Measurements from ENCODE around the gene CSN1S1. TPM values are rescaled to one million over a fixed set of nuclear protein-coding genes. Genes with fewer than 3 reads are reported as not detected.
A peak's percentile ranks its signal among the peaks of the same experiment; 100 is the strongest.

CSN1S1 gene
- total RNA-seq, 1 donor from 2014 or later: not detected

DNA sequence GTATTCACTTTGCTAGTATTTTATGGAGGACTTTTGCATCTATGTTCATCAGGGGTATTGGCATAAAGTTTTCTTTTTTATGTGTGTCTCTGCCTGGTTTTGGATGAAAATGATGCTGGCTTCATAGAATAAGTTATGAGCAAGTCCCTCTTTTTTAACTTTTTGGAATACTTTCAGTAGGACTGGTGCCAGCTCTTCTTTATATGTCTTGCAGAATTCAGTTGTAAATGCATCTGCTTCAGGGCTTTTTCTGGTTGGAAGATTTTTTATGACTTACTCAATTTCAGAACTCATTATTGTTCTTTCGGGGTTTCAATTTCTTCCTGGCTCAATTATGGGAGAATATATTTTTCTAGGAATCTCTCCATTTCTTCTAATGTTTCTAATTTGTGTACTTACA lies 43.8 kb downstream of the CSN1S1 start:
- peaks cover 2% of the 10 kb centered on the region for H3K27me3 ChIP-seq (ENCODE audit: control insufficient read depth, insufficient read depth, low read length)
- TF ChIP-seq, protein P1, sequence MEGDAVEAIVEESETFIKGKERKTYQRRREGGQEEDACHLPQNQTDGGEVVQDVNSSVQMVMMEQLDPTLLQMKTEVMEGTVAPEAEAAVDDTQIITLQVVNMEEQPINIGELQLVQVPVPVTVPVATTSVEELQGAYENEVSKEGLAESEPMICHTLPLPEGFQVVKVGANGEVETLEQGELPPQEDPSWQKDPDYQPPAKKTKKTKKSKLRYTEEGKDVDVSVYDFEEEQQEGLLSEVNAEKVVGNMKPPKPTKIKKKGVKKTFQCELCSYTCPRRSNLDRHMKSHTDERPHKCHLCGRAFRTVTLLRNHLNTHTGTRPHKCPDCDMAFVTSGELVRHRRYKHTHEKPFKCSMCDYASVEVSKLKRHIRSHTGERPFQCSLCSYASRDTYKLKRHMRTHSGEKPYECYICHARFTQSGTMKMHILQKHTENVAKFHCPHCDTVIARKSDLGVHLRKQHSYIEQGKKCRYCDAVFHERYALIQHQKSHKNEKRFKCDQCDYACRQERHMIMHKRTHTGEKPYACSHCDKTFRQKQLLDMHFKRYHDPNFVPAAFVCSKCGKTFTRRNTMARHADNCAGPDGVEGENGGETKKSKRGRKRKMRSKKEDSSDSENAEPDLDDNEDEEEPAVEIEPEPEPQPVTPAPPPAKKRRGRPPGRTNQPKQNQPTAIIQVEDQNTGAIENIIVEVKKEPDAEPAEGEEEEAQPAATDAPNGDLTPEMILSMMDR (IDR thresholded peaks at IDR 0.05; ENCODE audit: insufficient read depth, low read length, severe bottlenecking): no peak
- FAIRE-seq (no peak), DNase-seq (ENCODE audit: low read depth) (no peak)
- no peak overlapping the region for H3K4me3 ChIP-seq (ENCODE audit: low read depth, low read length)
- no peaks in the 10 kb centered on the region for H3K36me3 ChIP-seq (ENCODE audit: control insufficient read depth, insufficient read depth, low read length)

DNA sequence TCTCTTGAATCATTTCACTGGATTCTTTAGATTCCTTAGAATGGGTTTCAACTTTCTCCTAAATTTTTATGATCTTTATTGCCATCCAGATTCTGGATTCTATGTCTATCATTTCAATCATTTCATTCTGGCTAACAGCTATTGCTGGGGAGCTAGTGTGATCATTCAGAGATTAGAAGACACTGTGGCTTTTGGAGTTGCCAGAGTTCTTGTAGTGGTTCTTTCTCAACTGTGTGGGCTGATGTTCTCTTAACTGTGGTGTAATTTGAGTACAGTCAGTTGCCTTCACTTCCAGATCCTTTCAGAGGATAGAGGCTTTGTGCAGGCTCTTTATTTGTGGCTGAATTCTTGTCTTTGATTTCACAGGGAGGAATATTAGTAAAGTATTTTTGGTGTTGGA lies 46.7 kb downstream of the CSN1S1 start:
- TF ChIP-seq, protein P1 (IDR thresholded peaks at IDR 0.05; ENCODE audit: insufficient read depth, low read length, severe bottlenecking): no peak
- no peaks in the 10 kb centered on the region for H3K36me3 ChIP-seq (ENCODE audit: control insufficient read depth, insufficient read depth, low read length)
- H3K27me3 ChIP-seq (ENCODE audit: control insufficient read depth, insufficient read depth, low read length): peaks cover 2% of the 10 kb centered on the region
- DNase-seq (ENCODE audit: low read depth) (no peak), FAIRE-seq (no peak)
- no peak overlapping the region for H3K4me3 ChIP-seq (ENCODE audit: low read depth, low read length)

DNA sequence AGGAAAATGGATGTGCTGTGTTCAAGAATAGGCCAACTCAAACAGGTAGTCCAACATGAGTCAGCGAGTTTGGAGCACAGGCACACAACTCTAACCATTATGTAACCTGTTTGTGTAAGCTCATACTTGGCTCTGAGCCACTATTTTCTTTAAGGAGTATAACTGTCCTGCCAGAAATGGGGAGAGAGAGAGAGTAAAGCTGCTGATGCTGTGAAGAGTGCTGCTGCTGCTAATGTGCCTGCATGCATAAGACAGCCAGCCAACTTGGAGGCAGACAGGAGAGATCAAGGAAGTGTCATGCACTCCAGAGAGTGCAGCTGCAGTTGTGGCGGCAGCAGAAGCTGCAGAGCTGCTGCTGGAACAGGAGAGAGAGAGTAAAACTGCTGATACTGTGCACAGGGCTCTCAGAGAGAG lies 53.2 kb downstream of the CSN1S1 start:
- DNase-seq (ENCODE audit: low read depth): peak; percentile 89
- Histone ChIP-seq H3K4me3 (ENCODE audit: low read depth, low read length) (no peak overlapping the region), H3K36me3 (ENCODE audit: control insufficient read depth, insufficient read depth, low read length) (no peaks in the 10 kb centered on the region), H3K27me3 (ENCODE audit: control insufficient read depth, insufficient read depth, low read length) (no peaks in the 10 kb centered on the region)
- no peak for FAIRE-seq
- TF ChIP-seq, protein P1 (IDR thresholded peaks at IDR 0.05; ENCODE audit: insufficient read depth, low read length, severe bottlenecking): no peak

DNA sequence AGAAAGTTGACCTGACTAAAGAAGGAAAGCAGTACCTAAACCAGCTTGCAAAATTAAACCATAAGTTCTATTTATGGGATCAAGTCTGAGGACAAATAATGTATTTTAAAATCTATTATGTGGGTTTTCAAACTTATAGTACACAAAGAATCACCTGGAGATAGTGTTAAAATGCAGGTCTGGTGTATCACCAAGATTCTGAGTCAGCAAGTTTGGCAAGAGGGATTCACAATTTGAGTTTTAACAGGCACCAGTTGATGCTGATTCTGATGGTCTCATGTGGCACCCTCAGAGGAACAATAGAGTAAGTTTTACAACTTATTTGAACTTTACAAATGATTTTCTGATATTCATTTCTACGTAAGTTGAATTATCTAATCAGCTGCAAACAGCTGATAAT lies 55.8 kb downstream of the CSN1S1 start:
- FAIRE-seq (no peak), DNase-seq (ENCODE audit: low read depth) (no peak)
- TF ChIP-seq, protein P1 (IDR thresholded peaks at IDR 0.05; ENCODE audit: insufficient read depth, low read length, severe bottlenecking): no peak
- Histone ChIP-seq H3K4me3 (ENCODE audit: low read depth, low read length) (no peak overlapping the region), H3K36me3 (ENCODE audit: control insufficient read depth, insufficient read depth, low read length) (no peaks in the 10 kb centered on the region), H3K27me3 (ENCODE audit: control insufficient read depth, insufficient read depth, low read length) (no peaks in the 10 kb centered on the region)

DNA sequence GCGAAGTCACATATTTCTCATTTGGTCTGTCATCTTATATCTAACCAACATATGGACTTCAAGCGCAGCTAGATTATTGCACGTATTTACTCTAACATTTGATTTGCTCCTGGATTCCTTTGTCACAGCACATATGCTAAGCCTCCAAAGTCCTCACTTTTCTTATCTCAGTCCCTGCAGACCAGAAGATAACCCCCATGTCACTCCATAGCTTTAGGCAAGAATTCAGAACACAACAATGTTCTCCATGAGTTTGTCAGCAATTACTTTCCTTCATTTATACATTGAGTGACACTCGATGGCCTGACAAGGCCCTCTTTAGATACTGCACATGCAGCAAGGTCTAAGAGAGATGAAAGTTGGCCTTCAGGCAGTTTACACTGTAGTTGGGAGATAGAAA lies 60.1 kb downstream of the CSN1S1 start:
- no peak for DNase-seq (ENCODE audit: low read depth)
- TF ChIP-seq, protein P1 (IDR thresholded peaks at IDR 0.05; ENCODE audit: insufficient read depth, low read length, severe bottlenecking): no peak
- H3K4me3 ChIP-seq (ENCODE audit: low read depth, low read length): no peak overlapping the region
- H3K27me3 ChIP-seq (ENCODE audit: control insufficient read depth, insufficient read depth, low read length): no peaks in the 10 kb centered on the region
- FAIRE-seq: no peak
- H3K36me3 ChIP-seq (ENCODE audit: control insufficient read depth, insufficient read depth, low read length): no peaks in the 10 kb centered on the region

DNA sequence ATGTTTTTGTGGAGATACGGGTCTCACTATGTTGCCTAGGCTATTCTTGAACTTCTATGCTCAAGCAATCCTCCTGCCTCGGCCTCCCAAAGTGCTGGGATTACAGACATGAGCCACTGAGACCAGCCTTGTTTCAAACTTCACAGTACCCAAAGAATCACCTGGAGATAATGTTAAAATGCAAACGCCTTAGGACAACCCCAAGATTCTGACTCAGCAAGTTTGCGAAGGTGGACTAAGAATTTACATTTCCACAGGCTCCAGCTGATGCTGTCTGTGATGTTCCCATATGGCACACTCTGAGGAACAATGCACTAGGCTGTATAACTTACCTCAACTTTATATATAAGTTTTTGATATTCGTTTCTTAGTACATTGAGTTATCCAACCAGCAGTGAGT lies 63.9 kb downstream of the CSN1S1 start:
- no peak for DNase-seq (ENCODE audit: low read depth)

More for the DNA sequence above, 63.9 kb downstream of the CSN1S1 start:
- H3K27me3 ChIP-seq (ENCODE audit: control insufficient read depth, insufficient read depth, low read length): no peaks in the 10 kb centered on the region
- TF ChIP-seq, protein P1 (IDR thresholded peaks at IDR 0.05; ENCODE audit: insufficient read depth, low read length, severe bottlenecking): no peak
- no peak overlapping the region for H3K4me3 ChIP-seq (ENCODE audit: low read depth, low read length)
- no peak for FAIRE-seq
- H3K36me3 ChIP-seq (ENCODE audit: control insufficient read depth, insufficient read depth, low read length): no peaks in the 10 kb centered on the region
